ENCODE data around the gene MEMO1. TPM values are rescaled to one million over a fixed set of nuclear protein-coding genes. Genes with fewer than 3 reads are reported as not detected.
A peak's percentile ranks its signal among the peaks of the same experiment; 100 is the strongest.

The MEMO1 gene
- total and polyA plus RNA-seq, 9 of the 15 experiments (the other 6 are each of a cell fraction or from before 2014, with no cell fraction given) = 22.1 to 87.7 (median 61.2) TPM

- no peak overlapping the region for H3K27ac ChIP-seq (ENCODE audit: extremely low read depth, low read depth, low read length)
- H3K4me1 ChIP-seq (replicated peaks in 1 of 2; ENCODE audit: control insufficient read depth in 2 of 2, insufficient read depth in 2 of 2, low read length in 2 of 2) = peaks cover 0 to 9% of the 10 kb centered on the region in 2 experiments; a peak in 3 of 5 replicates
- H4K20me1 ChIP-seq (replicated peaks; ENCODE audit: control insufficient read depth, insufficient read depth, low read length) = no peaks in the 10 kb centered on the region; the same call in 1 of the 2 replicates
- peaks cover 4% of the 10 kb centered on the region; the same call in 1 of the 3 replicates for H3K36me3 ChIP-seq (ENCODE audit: control insufficient read depth, insufficient read depth, low read length)
- H3K9me3 ChIP-seq (replicated peaks; ENCODE audit: control insufficient read depth, insufficient read depth, low read depth, low read length) = no peaks in the 10 kb centered on the region
- no peak overlapping the region for H3K9ac ChIP-seq (ENCODE audit: insufficient read depth in 1 of 2, low read depth in 2 of 2, low read length in 2 of 2)
- ATAC-seq = no peak
- no peak for FAIRE-seq
- in situ Hi-C loops (cut with MboI) = no loop called here
- TF ChIP-seq CBX2 (IDR thresholded peaks at IDR 0.05; ENCODE audit: insufficient read depth, low read length, poor library complexity, severe bottlenecking) (no peak), NUFIP1 (IDR thresholded peaks at IDR 0.05; ENCODE audit: partially characterized antibody) (no peak), POLR2B (IDR thresholded peaks at IDR 0.05; ENCODE audit: low read depth, partially characterized antibody) (peak; percentile 23), GTF3C2 (IDR thresholded peaks at IDR 0.05; ENCODE audit: borderline replicate concordance, extremely low read depth, insufficient read length) (no peak), TCF7L2 (IDR thresholded peaks at IDR 0.05; ENCODE audit: low read depth, low read length) (no peak), MTA3 (IDR thresholded peaks at IDR 0.05; ENCODE audit: borderline replicate concordance) (no peak), LARP7 (IDR thresholded peaks at IDR 0.05) (0 out of 2 replicates have a peak, but pooled peaks have one; percentile 33), MCM2 (IDR thresholded peaks at IDR 0.05; ENCODE audit: low read depth) (no peak), ETV5 (CRISPR knock-in tag; IDR thresholded peaks at IDR 0.05; ENCODE audit: low read depth) (no peak)
- TF ChIP-seq, protein P1, sequence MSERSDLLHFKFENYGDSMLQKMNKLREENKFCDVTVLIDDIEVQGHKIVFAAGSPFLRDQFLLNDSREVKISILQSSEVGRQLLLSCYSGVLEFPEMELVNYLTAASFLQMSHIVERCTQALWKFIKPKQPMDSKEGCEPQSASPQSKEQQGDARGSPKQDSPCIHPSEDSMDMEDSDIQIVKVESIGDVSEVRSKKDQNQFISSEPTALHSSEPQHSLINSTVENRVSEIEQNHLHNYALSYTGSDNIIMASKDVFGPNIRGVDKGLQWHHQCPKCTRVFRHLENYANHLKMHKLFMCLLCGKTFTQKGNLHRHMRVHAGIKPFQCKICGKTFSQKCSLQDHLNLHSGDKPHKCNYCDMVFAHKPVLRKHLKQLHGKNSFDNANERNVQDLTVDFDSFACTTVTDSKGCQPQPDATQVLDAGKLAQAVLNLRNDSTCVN (CRISPR knock-in tag; IDR thresholded peaks at IDR 0.05) = 0 out of 2 replicates have a peak, but pooled peaks have one; percentile 62
- no peak overlapping the region for H3K4me2 ChIP-seq (ENCODE audit: insufficient read depth, low read length)
- ChIA-PET POLR2A (no interaction called here), CTCF (ENCODE audit: low intra/inter-chr PET ratio) (no interaction called here)
- BruUV-seq (replicated peaks) = no TSS peak
- H3K4me3 ChIP-seq = no peak overlapping the region
- WGBS (ENCODE audit: insufficient coverage, low coverage, missing lambda C conversion rate) = 100% methylated on average over 5 of the region's 5 CpGs
- H3K9me1 ChIP-seq (ENCODE audit: control insufficient read depth, insufficient read depth, low read length) = no peaks in the 10 kb centered on the region
- H2AFZ ChIP-seq (ENCODE audit: low read depth, low read length) = no peak overlapping the region
- intact Hi-C loops (cut with micrococcal nuclease) = no loop called here
- DNase-seq (ENCODE audit: extremely low read depth in 1 of 4, low spot score in 3 of 4) = no peak
- H3K79me2 ChIP-seq (ENCODE audit: control insufficient read depth, insufficient read depth, low read length) = peaks cover 87% of the 10 kb centered on the region
- no peaks in the 10 kb centered on the region for H3K27me3 ChIP-seq (ENCODE audit: control insufficient read depth in 2 of 2, insufficient read depth in 2 of 2, low read length in 2 of 2)
These were observed 45.7 kb downstream of the MEMO1 start for GRCh38 chr2:31965094-31965493.
